B cell (primary cell): ENCODE results near the gene TGFB1. TPM values are rescaled to one million over a fixed set of nuclear protein-coding genes. Genes with fewer than 3 reads are reported as not detected.

ENCODE experiments used
- ATAC-seq: fragments of 200-7000 bp; cut with Tn5 transposase; one replicate; pipeline ENCODE4 v1.10.0; 2021; ENCODE audit warnings: low read depth, mild to moderate bottlenecking, moderate number of reproducible peaks, moderate library complexity
- CTCF ChIA-PET: fragments of 350-600 bp; sonication (Branson Sonifier 250); formaldehyde crosslinking; loops from one replicate; lab custom pipeline; 2021; ENCODE audit warnings: antibody characterized with exemption, inconsistent platforms; lab: Charles Lee
- POLR2A ChIA-PET: fragments of 350-600 bp; sonication (Branson Sonifier 250); formaldehyde crosslinking; loops from one replicate; lab custom pipeline; 2021; ENCODE audit warnings: antibody characterized with exemption; lab: Charles Lee
- DNase-seq: peaks from one replicate; pipeline ENCODE4 v3.0.0; 2013
- H2AFZ ChIP-seq: 2 replicates; pipeline ENCODE4 v1.6.1; 2012; ENCODE audit warnings: mild to moderate bottlenecking, low read depth, low read length; ENCODE audit not compliant: insufficient read depth, poor library complexity, severe bottlenecking
- H3K27ac ChIP-seq, 2 donors: 1 replicate in 1 of 2; 2 replicates in 1 of 2; pipeline ENCODE4 v1.5.1; 2012 to 2013; ENCODE audit warnings: low read length in 2 of 2, mild to moderate bottlenecking in 2 of 2, moderate library complexity in 1 of 2
- H3K27me3 ChIP-seq, 4 experiments: fragments of 200-600 bp in 1 of 4; sonication (generic) in 1 of 4; replicated peaks in 1 of 4; 1 replicate in 2 of 4; 2 replicates in 2 of 4; pipeline versions ENCODE4 v1.6.1 to v1.7.0; 2013 to 2016; ENCODE audit warnings: low read length in 3 of 4, mild to moderate bottlenecking in 2 of 4, mixed read lengths in 1 of 4, moderate library complexity in 1 of 4; ENCODE audit not compliant: insufficient read depth in 4 of 4, control insufficient read depth in 3 of 4; ENCODE audit errors: control extremely low read depth in 1 of 4
- H3K36me3 ChIP-seq, 2 experiments: replicated peaks in 1 of 2; 1 replicate in 1 of 2; 2 replicates in 1 of 2; pipeline versions ENCODE4 v1.6.1 to v1.7.1; 2013; ENCODE audit warnings: low read length in 1 of 2; ENCODE audit not compliant: insufficient read depth in 2 of 2, control insufficient read depth in 1 of 2; ENCODE audit errors: control extremely low read depth in 1 of 2, extremely low read depth in 1 of 2
- H3K4me1 ChIP-seq, 2 donors: fragments of 200-600 bp in 1 of 2; sonication (generic) in 1 of 2; 1 replicate in 1 of 2; 2 replicates in 1 of 2; pipeline versions ENCODE4 v1.5.1 to v1.6.1; 2013 to 2017; ENCODE audit warnings: low read length in 2 of 2; ENCODE audit not compliant: control insufficient read depth in 2 of 2, insufficient read depth in 2 of 2
- H3K4me2 ChIP-seq: replicated peaks from 2 replicates; pipeline ENCODE3; 2012; ENCODE audit warnings: mild to moderate bottlenecking, low read depth, low read length; ENCODE audit not compliant: poor library complexity, severe bottlenecking
- H3K4me3 ChIP-seq, 5 experiments: fragments of 200-600 bp in 1 of 5; sonication (generic) in 1 of 5; 1 replicate in 3 of 5; 2 replicates in 2 of 5; pipeline versions ENCODE4 v1.5.1 to v1.7.0; 2011 to 2016; ENCODE audit warnings: low read length in 4 of 5, mild to moderate bottlenecking in 4 of 5, low read depth in 2 of 5, control low read depth in 1 of 5, moderate library complexity in 1 of 5; ENCODE audit not compliant: insufficient read depth in 1 of 5; ENCODE audit errors: control extremely low read depth in 1 of 5, extremely low read depth in 1 of 5
- H3K79me2 ChIP-seq: fragments of 200-600 bp; sonication (generic); one replicate; pipeline ENCODE4 v1.6.0; 2016; ENCODE audit warnings: low read length; ENCODE audit not compliant: control insufficient read depth, insufficient read depth
- H3K9ac ChIP-seq: fragments of 200-600 bp; sonication (generic); 2 replicates; pipeline ENCODE4 v1.6.1; 2017; ENCODE audit warnings: mild to moderate bottlenecking, low read length, moderate library complexity
- H3K9me3 ChIP-seq, 3 donors: one replicate each; pipeline versions ENCODE4 v1.6.1 to v1.7.1; 2013; ENCODE audit warnings: low read length in 2 of 3; ENCODE audit not compliant: control insufficient read depth in 2 of 3, insufficient read depth in 1 of 3; ENCODE audit errors: control extremely low read depth in 1 of 3
- H4K20me1 ChIP-seq: 2 replicates; pipeline ENCODE4 v1.6.0; 2012; ENCODE audit warnings: mild to moderate bottlenecking, low read length; ENCODE audit not compliant: insufficient read depth, control insufficient read depth, poor library complexity, severe bottlenecking
- H3K27ac Mint-ChIP-seq: one replicate; pipeline ENCODE4 v1.8.0; 2021; ENCODE audit warnings: mixed read lengths
- H3K27me3 Mint-ChIP-seq: one replicate; pipeline ENCODE4 v1.8.0; 2021; ENCODE audit warnings: mixed read lengths
- H3K4me1 Mint-ChIP-seq: one replicate; pipeline ENCODE4 v1.8.0; 2021; ENCODE audit warnings: mixed read lengths
- H3K4me3 Mint-ChIP-seq: one replicate; pipeline ENCODE4 v1.8.0; 2021; ENCODE audit warnings: mixed read lengths
- H3K9me3 Mint-ChIP-seq: one replicate; pipeline ENCODE4 v1.8.0; 2022; ENCODE audit warnings: mixed read lengths; ENCODE audit not compliant: insufficient read depth
- EZH2 ChIP-seq: IDR thresholded peaks from 2 replicates; pipeline ENCODE4 v1.6.1; 2012; ENCODE audit warnings: borderline replicate concordance, low read depth, mild to moderate bottlenecking, moderate library complexity, low read length; ENCODE audit not compliant: insufficient read depth, poor library complexity, severe bottlenecking
- WGBS: methylation state at CpG from one replicate; pipeline ENCODE4 v1.1.5; 2013; ENCODE audit warnings: missing lambda C conversion rate; ENCODE audit not compliant: insufficient coverage; 5-methylcytosine and 5-hydroxymethylcytosine counted together
- intact Hi-C: fragments of 100-400 bp; cut with micrococcal nuclease; formaldehyde crosslinking; loops from one replicate; pipeline ENCODE4 v1.10.0; 2022
- polyA plus RNA-seq: library from polyadenylated mRNA; depleted of rRNA; stranded (reverse); fragments of >200 nt; gene quantifications from 2 replicates; pipeline ENCODE4 v1.2.3, GENCODE V29; 2012
- total RNA-seq, 2 donors: library from RNA; stranded (reverse); fragments of 120-200 nt in 1 of 2; gene quantifications; 1 replicate in 1 of 2; 2 replicates in 1 of 2; pipeline versions ENCODE4 v1.2.3 to v1.2.4, GENCODE V29; 2013 to 2022
- TF ChIP-seq, protein P1 (sequence below): fragments of 200-600 bp; IDR thresholded peaks from one replicate; pipeline ENCODE4 v1.8.0; 2022; ENCODE audit warnings: antibody characterized with exemption, mild to moderate bottlenecking

The TGFB1 gene
- total and polyA plus RNA-seq, 2 donors (not counting 1 experiment from before 2014, with no cell fraction given), result 109 to 120 TPM

- WGBS, result 94% methylated on average over 7 of the region's 8 CpGs
- Histone ChIP-seq H3K9me3 (no peaks in the 10 kb centered on the region), H3K4me1 (peaks cover 46 to 54% of the 10 kb centered on the region in 2 donors), H2AFZ (no peak overlapping the region), H3K27me3 (no peaks in the 10 kb centered on the region), H3K4me3 (no peak overlapping the region), H3K27ac (no peak overlapping the region), H3K4me2 (no peak overlapping the region), H4K20me1 (peaks cover 55% of the 10 kb centered on the region), H3K9ac (no peak overlapping the region), H3K36me3 (peaks cover 4 to 41% of the 10 kb centered on the region in 2 experiments), H3K79me2 (peaks cover 73% of the 10 kb centered on the region)
- intact Hi-C loops, result no loop called here
- ATAC-seq (no peak), DNase-seq (no peak)
- peaks cover 63% of the 10 kb centered on the region for H3K4me1 Mint-ChIP-seq
- H3K27me3 Mint-ChIP-seq, result no peaks in the 10 kb centered on the region
- peak overlapping the region; percentile 56 for H3K27ac Mint-ChIP-seq
- ChIA-PET POLR2A (interaction anchor here (0.6 to 1.0 kb wide), 2 partner anchors 49 to 806 kb away, joined by 3 to 4 read pairs; no protein-coding TSS in a partner anchor), CTCF (interaction anchor here (0.7 to 7.0 kb wide), 2 partner anchors 14 to 47 kb away, joined by 4 to 67 read pairs; partner anchors contain the start of gene HNRNPUL1)
- TF ChIP-seq, protein P1, sequence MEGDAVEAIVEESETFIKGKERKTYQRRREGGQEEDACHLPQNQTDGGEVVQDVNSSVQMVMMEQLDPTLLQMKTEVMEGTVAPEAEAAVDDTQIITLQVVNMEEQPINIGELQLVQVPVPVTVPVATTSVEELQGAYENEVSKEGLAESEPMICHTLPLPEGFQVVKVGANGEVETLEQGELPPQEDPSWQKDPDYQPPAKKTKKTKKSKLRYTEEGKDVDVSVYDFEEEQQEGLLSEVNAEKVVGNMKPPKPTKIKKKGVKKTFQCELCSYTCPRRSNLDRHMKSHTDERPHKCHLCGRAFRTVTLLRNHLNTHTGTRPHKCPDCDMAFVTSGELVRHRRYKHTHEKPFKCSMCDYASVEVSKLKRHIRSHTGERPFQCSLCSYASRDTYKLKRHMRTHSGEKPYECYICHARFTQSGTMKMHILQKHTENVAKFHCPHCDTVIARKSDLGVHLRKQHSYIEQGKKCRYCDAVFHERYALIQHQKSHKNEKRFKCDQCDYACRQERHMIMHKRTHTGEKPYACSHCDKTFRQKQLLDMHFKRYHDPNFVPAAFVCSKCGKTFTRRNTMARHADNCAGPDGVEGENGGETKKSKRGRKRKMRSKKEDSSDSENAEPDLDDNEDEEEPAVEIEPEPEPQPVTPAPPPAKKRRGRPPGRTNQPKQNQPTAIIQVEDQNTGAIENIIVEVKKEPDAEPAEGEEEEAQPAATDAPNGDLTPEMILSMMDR, result no peak
- H3K4me3 Mint-ChIP-seq, result peak overlapping the region; percentile 63
- H3K9me3 Mint-ChIP-seq, result no peaks in the 10 kb centered on the region
Observed at GRCh38 chr19:41311613-41312012, 42.1 kb downstream of the TGFB1 start.

GRCh38 chr19:41311072-41311471, 42.6 kb downstream of the TGFB1 start:
- Histone ChIP-seq H3K9me3 (no peaks in the 10 kb centered on the region), H3K4me3 (peak overlapping the region in 4 of 5 experiments; percentile 59 to 95 (median 66)), H3K79me2 (peaks cover 71% of the 10 kb centered on the region), H3K27ac (peak overlapping the region in 1 of 2 donors; percentile 100), H3K9ac (peak overlapping the region; percentile 96), H3K4me2 (peak overlapping the region; percentile 98), H3K36me3 (peaks cover 4 to 42% of the 10 kb centered on the region in 2 experiments), H3K27me3 (no peaks in the 10 kb centered on the region), H4K20me1 (peaks cover 51% of the 10 kb centered on the region), H2AFZ (no peak overlapping the region), H3K4me1 (peaks cover 49 to 59% of the 10 kb centered on the region in 2 donors)
- WGBS, result 92% methylated on average over 2 of the region's 5 CpGs
- Mint-ChIP-seq H3K27ac (no peak overlapping the region), H3K9me3 (no peaks in the 10 kb centered on the region), H3K4me1 (peaks cover 65% of the 10 kb centered on the region), H3K27me3 (no peaks in the 10 kb centered on the region), H3K4me3 (no peak overlapping the region)
- POLR2A ChIA-PET, result interaction anchor here (1.0 to 1.6 kb wide), 2 partner anchors 16 to 48 kb away, joined by 3 to 12 read pairs; no protein-coding TSS in a partner anchor
- TF ChIP-seq, protein P1, result no peak
- no peak for TF ChIP-seq EZH2
- ATAC-seq (no peak), DNase-seq (no peak)
- CTCF ChIA-PET, result interaction anchor here (3.6 to 7.2 kb wide), 3 partner anchors 41 to 259 kb away, joined by 21 to 67 read pairs (median 53); partner anchors contain the start of genes HNRNPUL1 and TGFB1
- intact Hi-C loops, result no loop called here
